GM12878 (cell line): Measurements from ENCODE around the gene CNR2. TPM values are rescaled to one million over a fixed set of nuclear protein-coding genes. Genes with fewer than 3 reads are reported as not detected.

ENCODE experiments used
- ATAC-seq: fragments of 200-7000 bp; cut with Tn5 transposase; 3 replicates; pipeline ENCODE4 v1.9.1; 2020; ENCODE audit warnings: mild to moderate bottlenecking, moderate library complexity
- BruUV-seq: library from RNA; stranded (reverse); fragments of 400-500 nt; replicated peaks from 2 replicates; lab custom pipeline; 2021; lab: Mats Ljungman, UMichigan
- CTCF ChIA-PET: fragments of 300-600 bp; sonication (Branson Sonifier 250); formaldehyde crosslinking; extraction: SDS; loops from one replicate; lab custom pipeline; 2021; ENCODE audit warnings: inconsistent platforms; lab: Yijun Ruan, JAX
- POLR2A ChIA-PET: fragments of 350-600 bp; formaldehyde crosslinking; extraction: SDS; loops from one replicate; lab custom pipeline; 2021; ENCODE audit warnings: inconsistent platforms; lab: Charles Lee
- RAD21 ChIA-PET: fragments of 300-600 bp; sonication (Branson Sonifier 250); formaldehyde crosslinking; loops from one replicate; lab custom pipeline; 2023; ENCODE audit warnings: antibody characterized with exemption; ENCODE audit not compliant: unreplicated experiment; lab: Charles Lee
- SMC1A ChIA-PET: fragments of 300-600 bp; sonication (Branson Sonifier 250); formaldehyde crosslinking; loops from one replicate; lab custom pipeline; 2023; ENCODE audit not compliant: unreplicated experiment, uncharacterized antibody; lab: Charles Lee
- DNase-seq: peaks from one replicate; pipeline ENCODE4 v3.0.0-alpha.2; 2011; ENCODE audit warnings: low read depth, low spot score
- FAIRE-seq: peaks from 3 replicates; lab custom pipeline; 2011; peaks lifted over from hg19 to GRCh38; lab: Jason Lieb, UNC
- H2AFZ ChIP-seq: 2 replicates; pipeline ENCODE4 v1.6.0; 2011; ENCODE audit warnings: low read depth, low read length, control low read depth; ENCODE audit not compliant: control insufficient read depth
- H3K27ac ChIP-seq: 2 replicates; pipeline ENCODE4 v1.5.1; 2011; ENCODE audit warnings: control low read depth; ENCODE audit not compliant: control insufficient read depth, insufficient read depth
- H3K27me3 ChIP-seq, 2 experiments: replicated peaks in 1 of 2; 2 replicates each; pipeline versions ENCODE4 v1.6.0 to v1.6.1; 2011; ENCODE audit warnings: low read length in 1 of 2; ENCODE audit not compliant: control insufficient read depth in 2 of 2, insufficient read depth in 2 of 2
- H3K36me3 ChIP-seq, 2 experiments: 2 replicates each; pipeline ENCODE4 v1.5.1; 2011; ENCODE audit warnings: low read length in 1 of 2; ENCODE audit not compliant: control insufficient read depth in 2 of 2, insufficient read depth in 2 of 2
- H3K4me1 ChIP-seq: 2 replicates; pipeline ENCODE4 v1.6.1; 2011; ENCODE audit warnings: mild to moderate bottlenecking, low read length, moderate library complexity, mixed read lengths; ENCODE audit not compliant: control insufficient read depth, insufficient read depth
- H3K4me2 ChIP-seq: 2 replicates; pipeline ENCODE4 v1.6.0; 2011; ENCODE audit warnings: control low read depth; ENCODE audit not compliant: control insufficient read depth, insufficient read depth
- H3K4me3 ChIP-seq: fragments of 200-600 bp; sonication (generic); 2 replicates; pipeline ENCODE4 v1.5.1; 2016
- H3K79me2 ChIP-seq: 2 replicates; pipeline ENCODE4 v1.6.0; 2011; ENCODE audit warnings: low read length; ENCODE audit not compliant: control insufficient read depth, insufficient read depth
- H3K9ac ChIP-seq: 2 replicates; pipeline ENCODE4 v1.8.0; 2011; ENCODE audit warnings: low read length, control low read depth, mixed read lengths; ENCODE audit not compliant: control insufficient read depth, insufficient read depth
- H3K9me3 ChIP-seq: replicated peaks from 3 replicates; pipeline ENCODE4 v1.5.1; 2011; ENCODE audit warnings: mild to moderate bottlenecking, low read length; ENCODE audit not compliant: control insufficient read depth, insufficient read depth
- H4K20me1 ChIP-seq: 2 replicates; pipeline ENCODE4 v1.6.0; 2011; ENCODE audit not compliant: control insufficient read depth, insufficient read depth
- EED ChIP-seq: sonication (generic); IDR thresholded peaks from 2 replicates; pipeline ENCODE4 v1.6.1; 2016; ENCODE audit warnings: antibody characterized with exemption, low read depth
- IKZF2 ChIP-seq, 2 experiments: fragments of 450-650 bp; IDR thresholded peaks; 2 replicates each; pipeline ENCODE4 v1.6.1; 2017; ENCODE audit warnings: mild to moderate bottlenecking in 2 of 2, moderate library complexity in 2 of 2
- IRF4 ChIP-seq: IDR thresholded peaks from 2 replicates; pipeline ENCODE4 v1.6.1; 2011; ENCODE audit warnings: low read depth, low read length
- IRF5 ChIP-seq: fragments of 450-650 bp; IDR thresholded peaks from 2 replicates; pipeline ENCODE4 v1.6.1; 2017; ENCODE audit warnings: borderline replicate concordance
- JUND ChIP-seq: IDR thresholded peaks from 2 replicates; pipeline ENCODE4 v1.6.1; 2012; ENCODE audit warnings: low read depth, mild to moderate bottlenecking, low read length, improper control_type of control experiment, moderate library complexity
- KDM1A ChIP-seq: fragments of 200-600 bp; sonication (generic); IDR thresholded peaks from 2 replicates; pipeline ENCODE4 v1.6.1; 2016; ENCODE audit warnings: borderline replicate concordance
- MLLT1 ChIP-seq: fragments of 450-650 bp; IDR thresholded peaks from 2 replicates; pipeline ENCODE4 v1.6.1; 2016; ENCODE audit warnings: mild to moderate bottlenecking
- MXI1 ChIP-seq: fragments of 150-350 bp; IDR thresholded peaks from 2 replicates; pipeline ENCODE4 v1.6.1; 2011; ENCODE audit warnings: low read depth, mild to moderate bottlenecking, inconsistent platforms, low read length, improper control_type of control experiment
- NFYA ChIP-seq: IDR thresholded peaks from 2 replicates; pipeline ENCODE4 v1.6.1; 2011; ENCODE audit warnings: low read depth, mild to moderate bottlenecking, low read length, improper control_type of control experiment, borderline replicate concordance
- PAX5 ChIP-seq: IDR thresholded peaks from 2 replicates; pipeline ENCODE4 v1.6.1; 2011; ENCODE audit warnings: low read depth, low read length, borderline replicate concordance
- PRDM15 ChIP-seq: fragments of 450-650 bp; formaldehyde crosslinking; IDR thresholded peaks from 2 replicates; pipeline ENCODE4 v1.4.0; 2020; ENCODE audit warnings: mild to moderate bottlenecking, moderate library complexity
- ZNF217 ChIP-seq: fragments of 450-650 bp; IDR thresholded peaks from 2 replicates; pipeline ENCODE4 v1.6.1; 2017; ENCODE audit warnings: antibody characterized with exemption, mild to moderate bottlenecking
- ZNF622 ChIP-seq: fragments of 450-650 bp; IDR thresholded peaks from 2 replicates; pipeline ENCODE4 v1.6.1; 2017; ENCODE audit warnings: mild to moderate bottlenecking, inconsistent platforms
- in situ Hi-C: fragments of 300-500 bp; cut with MboI; formaldehyde crosslinking; loops from 9 replicates; pipeline ENCODE4 v1.14.3; 2018; ENCODE audit warnings: mixed read lengths
- intact Hi-C: fragments of 100-400 bp; cut with micrococcal nuclease; formaldehyde crosslinking; loops from one replicate; pipeline ENCODE4 v1.14.2; 2022; ENCODE audit not compliant: unreplicated experiment
- polyA plus RNA-seq, 11 experiments: library from polyadenylated mRNA; depleted of rRNA in 4 of 11; unstranded in 6 of 11; stranded (reverse) in 5 of 11; fragments of >200 nt; fragmentation: Nextera tagmentation in 4 of 11; fragmentation: Illumina TruSeq in 1 of 11; extraction: Ambion mirVana in 4 of 11; extraction: Trizol in 1 of 11; gene quantifications; 1 replicate in 1 of 11; 2 replicates in 10 of 11; pipeline versions ENCODE4 v1.2.1 to v1.2.3, GENCODE V29; 2011 to 2016; ENCODE audit warnings: inconsistent platforms in 2 of 11, missing spikeins in 2 of 11, low read depth in 1 of 11
- total RNA-seq, 4 experiments: library from RNA; depleted of rRNA in 3 of 4; stranded (reverse); fragments of >200 nt in 3 of 4; fragmentation: Illumina TruSeq in 1 of 4; extraction: Trizol in 1 of 4; gene quantifications; 2 replicates each; pipeline versions ENCODE4 v1.2.1 to v1.2.3, GENCODE V29; 2013 to 2021
- TF ChIP-seq, protein P1 (sequence below): IDR thresholded peaks from 2 replicates; pipeline ENCODE4 v1.6.1; 2011; ENCODE audit warnings: low read depth, mild to moderate bottlenecking, low read length, moderate library complexity, borderline replicate concordance; ENCODE audit errors: extremely low read depth
- TF ChIP-seq, protein P2 (sequence below): IDR thresholded peaks from 2 replicates; pipeline ENCODE4 v1.6.1; 2012; ENCODE audit warnings: low read depth, low read length, improper control_type of control experiment

The CNR2 gene
- total and polyA plus RNA-seq, 10 of the 15 experiments (the other 5 are each of a cell fraction or from before 2014, with no cell fraction given), result 0.46 to 19.8 (median 12.2) TPM

DNA sequence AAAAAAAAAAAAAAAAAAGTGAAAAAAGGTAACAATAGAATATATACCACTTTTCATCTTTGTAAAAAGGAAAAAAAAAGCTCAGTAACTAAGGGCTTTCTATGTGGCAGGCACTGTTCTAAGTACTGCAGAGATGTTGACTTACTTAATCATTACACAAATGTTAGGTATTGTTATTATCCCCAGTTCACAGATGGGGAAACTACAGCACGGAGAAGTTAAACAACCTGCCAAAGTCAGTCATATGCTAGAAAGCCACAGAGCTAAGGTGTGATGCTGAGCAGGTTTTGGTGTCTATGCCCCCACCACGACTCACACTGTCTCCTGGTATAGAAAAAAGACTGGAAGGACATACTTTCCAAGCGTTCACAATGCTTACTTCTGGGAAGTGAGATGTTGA lies 39.9 kb upstream of the CNR2 start (continued):
- no peak for TF ChIP-seq IRF5
- TF ChIP-seq, protein P1, sequence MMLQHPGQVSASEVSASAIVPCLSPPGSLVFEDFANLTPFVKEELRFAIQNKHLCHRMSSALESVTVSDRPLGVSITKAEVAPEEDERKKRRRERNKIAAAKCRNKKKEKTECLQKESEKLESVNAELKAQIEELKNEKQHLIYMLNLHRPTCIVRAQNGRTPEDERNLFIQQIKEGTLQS, result no peak

- CTCF ChIA-PET, result interaction anchor here (0.8 to 2.0 kb wide), 8 partner anchors 8 to 256 kb away, joined by 3 to 10 read pairs (median 4); partner anchors contain the start of genes PNRC2 and RPL11
- TF ChIP-seq PRDM15 (CRISPR knock-in tag) (no peak), ZNF217 (no peak), IRF4 (no peak), NFYA (no peak), PAX5 (no peak), JUND (no peak), ZNF622 (no peak), EED (no peak), MXI1 (no peak), KDM1A (no peak), MLLT1 (no peak), IKZF2 (IDR thresholded peaks at IDR 0.05) (no peak)
- TF ChIP-seq, protein P2, sequence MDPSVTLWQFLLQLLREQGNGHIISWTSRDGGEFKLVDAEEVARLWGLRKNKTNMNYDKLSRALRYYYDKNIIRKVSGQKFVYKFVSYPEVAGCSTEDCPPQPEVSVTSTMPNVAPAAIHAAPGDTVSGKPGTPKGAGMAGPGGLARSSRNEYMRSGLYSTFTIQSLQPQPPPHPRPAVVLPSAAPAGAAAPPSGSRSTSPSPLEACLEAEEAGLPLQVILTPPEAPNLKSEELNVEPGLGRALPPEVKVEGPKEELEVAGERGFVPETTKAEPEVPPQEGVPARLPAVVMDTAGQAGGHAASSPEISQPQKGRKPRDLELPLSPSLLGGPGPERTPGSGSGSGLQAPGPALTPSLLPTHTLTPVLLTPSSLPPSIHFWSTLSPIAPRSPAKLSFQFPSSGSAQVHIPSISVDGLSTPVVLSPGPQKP, result no peak
Observed at GRCh38 chr1:23947366-23947765, 34.2 kb upstream of the CNR2 start.

More at GRCh38 chr1:23947366-23947765, 34.2 kb upstream of the CNR2 start:
- no peaks in the 10 kb centered on the region for H4K20me1 ChIP-seq
- FAIRE-seq (no peak), ATAC-seq (no peak), DNase-seq (no peak)
- H3K27me3 ChIP-seq, result no peaks in the 10 kb centered on the region
- H3K27ac ChIP-seq, result no peak overlapping the region
- in situ Hi-C loops (no loop called here), intact Hi-C loops (no loop called here)
- no peaks in the 10 kb centered on the region for H3K36me3 ChIP-seq
- no peaks in the 10 kb centered on the region for H3K4me1 ChIP-seq
- no peak overlapping the region for H3K4me2 ChIP-seq
- no TSS peak for BruUV-seq
- no peak overlapping the region for H3K4me3 ChIP-seq
- H3K9ac ChIP-seq, result no peak overlapping the region
- H3K79me2 ChIP-seq, result no peaks in the 10 kb centered on the region
- no peak overlapping the region for H2AFZ ChIP-seq
- ChIA-PET POLR2A (interaction anchor here (0.6 kb wide), 1 partner anchor 148 kb away, joined by 3 read pairs; no protein-coding TSS in a partner anchor), RAD21 (interaction anchor here (0.7 to 1.7 kb wide), 4 partner anchors 8 to 203 kb away, joined by 3 to 4 read pairs (median 3); partner anchors contain the start of gene PNRC2), SMC1A (interaction anchor here (0.6 to 3.2 kb wide), 5 partner anchors 8 to 175 kb away, joined by 3 to 14 read pairs (median 6); no protein-coding TSS in a partner anchor)
- H3K9me3 ChIP-seq, result peaks cover 5% of the 10 kb centered on the region; the same call in 2 of the 3 replicates
